Measurements from ENCODE around the gene CLK1. TPM values are rescaled to one million over a fixed set of nuclear protein-coding genes. Genes with fewer than 3 reads are reported as not detected.

Gene CLK1
- total and polyA plus RNA-seq, 2 of the 8 experiments (the other 6 are each of a cell fraction or from before 2014, with no cell fraction given), result 22.3 to 35.2 TPM

GRCh38 chr2:200871151-200871550 is 6.7 kb upstream of the CLK1 start:
- Histone ChIP-seq H3K9ac (replicated peaks in 1 of 4; ENCODE audit: extremely low read depth in 1 of 4, low read depth in 3 of 4, low read length in 3 of 4) (no peak overlapping the region), H2AK5ac (ENCODE audit: low read depth, low read length) (no peak overlapping the region), H3K4ac (replicated peaks; ENCODE audit: insufficient read length, low read depth, low read length) (no peak overlapping the region), H3K4me1 (replicated peaks in 1 of 4; ENCODE audit: control insufficient read depth in 3 of 4, insufficient read depth in 4 of 4, low read length in 3 of 4) (no peaks in the 10 kb centered on the region), H4K91ac (replicated peaks; ENCODE audit: insufficient read length, low read length) (no peak overlapping the region), H3K27me3 (replicated peaks in 1 of 4; ENCODE audit: control insufficient read depth in 3 of 4, extremely low read depth in 1 of 4, insufficient read depth in 3 of 4, low read length in 3 of 4) (no peaks in the 10 kb centered on the region), H3K23me2 (ENCODE audit: low read depth, low read length) (no peaks in the 10 kb centered on the region), H3K79me1 (ENCODE audit: low read depth, low read length) (no peaks in the 10 kb centered on the region), H2BK12ac (ENCODE audit: low read depth, low read length) (no peak overlapping the region), H2BK120ac (replicated peaks; ENCODE audit: low read depth, low read length) (no peak overlapping the region), H3K18ac (ENCODE audit: extremely low read depth, low read length) (no peak overlapping the region), H3K27ac (ENCODE audit: low read depth, low read length) (no peak overlapping the region), H3K9me3 (ENCODE audit: insufficient read depth in 2 of 2, low read depth in 1 of 2, low read length in 1 of 2) (no peaks in the 10 kb centered on the region), H4K5ac (ENCODE audit: insufficient read length, low read depth, low read length) (no peak overlapping the region), H4K8ac (ENCODE audit: extremely low read depth, insufficient read depth, low read length) (no peak overlapping the region), H3K4me2 (ENCODE audit: insufficient read depth in 1 of 2, low read depth in 2 of 2, low read length in 2 of 2) (no peak overlapping the region), H2BK5ac (ENCODE audit: low read depth, low read length) (no peak overlapping the region), H3K4me3 (ENCODE audit: extremely low read depth in 1 of 4, insufficient read depth in 2 of 4, low read depth in 3 of 4, low read length in 4 of 4) (no peak overlapping the region), H3K36me3 (ENCODE audit: control insufficient read depth in 2 of 4, insufficient read depth in 4 of 4, low read length in 3 of 4) (peaks cover 5 to 17% (median 12%) of the 10 kb centered on the region in 4 experiments; a peak in 7 of 8 replicates), H2BK15ac (ENCODE audit: low read length) (no peak overlapping the region), H3K14ac (ENCODE audit: insufficient read length) (no peak overlapping the region), H4K20me1 (replicated peaks in 1 of 2; ENCODE audit: control insufficient read depth in 1 of 2, insufficient read depth in 2 of 2, low read length in 2 of 2) (no peaks in the 10 kb centered on the region), H3K23ac (ENCODE audit: insufficient read length) (no peak overlapping the region), H2BK20ac (ENCODE audit: low read length) (no peak overlapping the region), H3K56ac (replicated peaks; ENCODE audit: insufficient read length, low read depth, low read length) (no peak overlapping the region), H3K79me2 (ENCODE audit: control insufficient read depth in 1 of 2, insufficient read depth in 2 of 2, low read length in 2 of 2) (no peaks in the 10 kb centered on the region), H2AFZ (ENCODE audit: low read length) (no peak overlapping the region)
- ChIA-PET CTCF (ENCODE audit: partially characterized antibody) (interaction anchor here (0.5 to 0.7 kb wide), 3 partner anchors 11 to 1405 kb away, joined by 3 read pairs; no protein-coding TSS in a partner anchor), POLR2A (ENCODE audit: partially characterized antibody) (interaction anchor here (0.9 kb wide), 1 partner anchor 18 kb away, joined by 5 read pairs; the partner anchor contains the start of genes NIF3L1 and PPIL3)
- DNase-seq (ENCODE audit: low read depth in 1 of 2, low spot score in 2 of 2), result no peak
- no peak for FAIRE-seq
- WGBS, 2 experiments (ENCODE audit: extremely low coverage in 1 of 2, insufficient coverage in 1 of 2, insufficient read length in 1 of 2, insufficient replicate concordance in 2 of 2, low coverage in 1 of 2, low lambda C conversion rate in 2 of 2, missing lambda C conversion rate in 1 of 2), result 94% methylated on average over 3 of the region's 3 CpGs; no CpG with 5 or more reads in 1 of the 2 experiments
- TF ChIP-seq SUZ12 (IDR thresholded peaks at IDR 0.05; ENCODE audit: low read length) (no peak), TBP (IDR thresholded peaks at IDR 0.05; ENCODE audit: low read depth, low read length) (no peak), CREB1 (IDR thresholded peaks at IDR 0.05) (no peak), SAP30 (IDR thresholded peaks at IDR 0.05; ENCODE audit: insufficient read depth, insufficient replicate concordance, low read length) (no peak)

Data from H1 (cell line).